ENCODE measurements around the gene PEX26.
"Not testable (repeated sequence)": the region's sequence is repeated elsewhere in the genome, so short reads cannot be mapped to it uniquely, and the experiment has no call there.

Gene PEX26

GRCh38 chr22:18056161-18056666 lies 21.6 kb upstream of the PEX26 start:
- DNase-seq: peak in 45 of 58 donors; percentile 14 to 80 (median 46)

- peak in 5 of 58 donors; percentile 12 to 29 (median 14) for DNase-seq
Measured at GRCh38 chr22:18056807-18057474, 20.8 kb upstream of the PEX26 start.

- peak in 44 of 58 donors; percentile 8 to 82 (median 33) for DNase-seq
Measured at GRCh38 chr22:18057568-18058209, 20.1 kb upstream of the PEX26 start.

DNA sequence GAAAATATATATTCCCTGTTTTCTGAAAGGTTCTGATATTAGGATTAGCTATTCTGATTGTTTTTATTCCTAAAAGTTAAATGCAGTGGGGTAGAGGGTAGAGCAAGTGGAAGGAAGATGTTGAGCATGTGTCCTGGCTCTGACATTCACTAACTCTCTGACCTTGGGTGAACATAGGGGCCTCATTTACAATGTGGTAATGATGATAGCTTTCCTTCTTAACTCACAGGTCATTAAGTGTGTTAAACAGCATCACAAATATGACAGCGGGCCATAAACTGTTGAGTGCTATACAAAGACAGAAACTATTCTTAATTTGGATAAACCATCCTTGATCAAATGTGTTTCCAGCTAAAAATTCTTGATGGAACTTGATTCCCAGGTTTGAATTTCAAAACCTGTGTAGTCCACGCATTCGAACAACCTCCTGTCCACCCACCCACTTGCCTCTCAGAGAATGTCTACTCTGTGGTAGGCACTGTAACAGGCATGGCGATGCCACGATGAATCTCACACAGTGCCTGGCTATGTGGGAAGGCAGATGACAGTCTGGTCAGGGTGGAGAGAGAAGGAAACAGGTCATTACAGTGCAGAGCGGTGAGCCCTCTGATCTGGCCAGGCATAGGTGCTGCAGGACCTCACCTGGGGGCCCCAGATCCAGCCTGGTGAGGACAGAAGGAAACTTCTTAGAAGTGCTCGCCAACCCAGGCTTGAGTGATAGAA lies 19.3 kb upstream of the PEX26 start:
- no peak for DNase-seq

DNA sequence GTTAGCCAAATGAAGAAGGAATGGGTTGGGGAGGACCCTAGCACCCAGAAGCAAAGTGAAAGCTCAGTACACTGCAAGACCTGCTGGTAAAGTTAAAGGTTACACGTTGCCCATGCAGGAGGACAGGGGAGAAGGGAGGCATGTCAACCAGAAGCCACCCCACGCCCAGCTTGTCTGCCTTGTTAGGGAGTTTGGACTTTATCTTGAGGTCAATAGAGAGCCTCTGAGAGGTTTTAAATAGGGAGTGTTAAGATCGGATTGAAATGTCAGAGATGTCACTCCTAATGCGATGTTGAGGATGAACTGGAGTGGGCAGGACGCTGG lies 18.7 kb upstream of the PEX26 start:
- no peak for DNase-seq

DNA sequence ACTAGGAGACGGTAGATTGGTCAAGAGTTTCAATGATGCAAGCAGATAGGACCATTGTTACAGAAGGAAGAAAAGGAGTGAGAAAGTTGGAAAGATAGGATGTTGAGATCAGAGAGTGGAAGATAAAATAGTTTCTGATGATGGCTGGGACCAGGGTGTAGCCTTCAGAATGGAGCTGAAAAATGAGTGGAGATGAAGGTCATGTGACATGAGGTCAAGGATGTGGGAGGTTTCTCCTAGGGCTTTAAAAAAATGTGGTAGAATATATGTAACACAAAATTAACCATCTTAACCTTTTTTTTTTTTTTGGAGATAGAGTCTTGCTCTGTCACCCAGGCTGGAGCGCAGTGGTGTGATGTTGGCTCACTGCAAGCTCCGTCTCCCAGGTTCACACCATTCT lies 18.3 kb upstream of the PEX26 start:
- no peak for DNase-seq

- DNase-seq: no peak
Measured at GRCh38 chr22:18059991-18060390, 17.8 kb upstream of the PEX26 start.

- no peak for DNase-seq
Measured at GRCh38 chr22:18060646-18061620, 16.9 kb upstream of the PEX26 start.

GRCh38 chr22:18062421-18062820 lies 15.4 kb upstream of the PEX26 start:
- no peak for DNase-seq

DNA sequence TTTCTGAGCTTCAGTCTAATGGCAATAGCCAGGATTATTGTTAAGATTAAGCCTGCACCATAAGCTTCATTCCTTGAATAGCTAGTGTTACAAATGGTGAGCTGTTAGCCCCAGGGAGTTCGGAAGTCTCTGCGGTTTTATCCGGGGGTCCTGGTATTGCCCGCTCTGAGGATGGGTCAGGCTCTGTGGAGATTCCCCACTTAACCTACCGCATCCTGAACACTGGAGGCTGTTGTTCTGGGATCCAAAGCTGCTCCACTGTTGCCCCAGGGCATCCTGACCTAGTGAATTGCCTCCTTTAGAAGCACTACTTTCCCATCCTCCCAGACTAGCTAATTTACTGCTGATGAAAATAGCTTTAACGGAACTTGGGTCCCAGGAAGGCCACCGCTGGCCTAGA lies 14.5 kb upstream of the PEX26 start:
- no peak for DNase-seq

- DNase-seq: not testable (repeated sequence)
Measured at GRCh38 chr22:18063715-18064114, 14.1 kb upstream of the PEX26 start.

DNA sequence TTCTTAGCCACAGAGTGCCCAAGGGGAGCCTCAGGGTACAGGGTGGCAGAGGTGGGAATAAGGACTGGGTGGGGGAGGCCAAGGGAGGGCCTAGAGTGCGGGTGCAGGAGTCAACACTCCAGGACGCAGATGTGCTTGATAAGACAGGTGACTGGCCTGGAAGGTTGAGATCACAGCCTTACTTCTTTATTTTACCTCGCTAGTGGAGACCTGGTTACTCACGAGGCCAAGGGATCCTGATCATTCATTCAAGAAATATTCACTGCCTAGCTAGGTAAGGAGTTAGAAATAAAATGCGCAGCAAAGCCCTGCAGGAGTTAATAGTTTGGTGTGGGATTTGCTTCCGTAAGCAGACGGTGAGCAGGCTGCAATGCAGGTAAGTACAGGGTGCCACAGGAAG lies 13.2 kb upstream of the PEX26 start:
- no peak for DNase-seq

DNA sequence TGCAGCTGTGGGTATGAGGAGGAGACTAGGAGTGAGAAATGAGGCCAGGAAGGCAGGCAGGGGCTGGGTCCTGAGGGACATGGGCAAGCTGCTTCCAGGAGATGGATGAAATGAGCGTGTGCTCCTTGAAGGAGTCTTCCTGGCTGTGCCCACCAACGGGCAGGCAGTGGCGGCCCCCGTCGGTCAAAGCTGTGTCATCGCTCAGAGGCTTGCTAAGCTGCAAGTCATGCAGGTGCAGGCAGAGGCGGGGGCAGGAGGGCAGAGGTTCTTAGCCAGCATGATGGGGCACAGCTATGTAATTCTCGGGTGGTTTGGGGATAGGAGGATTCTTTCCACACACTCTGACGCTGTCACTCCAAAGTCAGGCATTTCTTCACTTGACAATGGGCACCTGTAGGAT lies 12.5 kb upstream of the PEX26 start:
- DNase-seq: no peak

DNA sequence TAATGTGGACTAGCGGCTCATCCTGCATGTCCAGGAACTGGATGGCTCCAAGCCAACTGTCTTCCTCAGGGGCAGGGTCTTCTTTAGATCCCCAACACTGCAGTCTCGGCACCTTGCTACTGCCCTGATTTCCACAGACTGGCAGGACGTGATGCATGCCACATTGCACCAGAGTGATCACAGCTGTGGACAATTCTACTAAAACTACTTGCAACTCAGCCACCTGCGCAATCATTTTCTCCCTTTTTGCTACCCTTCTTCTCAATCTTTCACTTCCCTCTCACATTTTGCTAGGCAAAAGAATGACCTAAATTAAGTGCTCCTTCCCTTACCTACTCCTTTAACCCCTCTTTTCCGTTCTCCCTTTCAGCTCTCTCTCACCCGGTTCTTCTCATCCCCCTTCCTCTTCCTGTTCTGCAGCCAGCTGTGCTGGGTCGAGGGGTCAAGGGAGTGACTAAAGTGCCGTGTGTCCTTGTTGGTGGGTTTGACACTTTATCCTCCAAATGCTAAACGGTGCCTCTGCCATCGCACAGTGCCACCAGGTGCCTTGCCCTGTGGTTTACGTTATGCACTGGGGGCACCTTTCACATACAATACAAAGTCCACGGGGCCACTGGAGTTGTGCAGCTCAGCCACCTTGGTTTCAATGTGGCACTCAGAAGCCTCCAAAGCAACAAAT lies 11.5 kb upstream of the PEX26 start:
- DNase-seq: no peak

DNA sequence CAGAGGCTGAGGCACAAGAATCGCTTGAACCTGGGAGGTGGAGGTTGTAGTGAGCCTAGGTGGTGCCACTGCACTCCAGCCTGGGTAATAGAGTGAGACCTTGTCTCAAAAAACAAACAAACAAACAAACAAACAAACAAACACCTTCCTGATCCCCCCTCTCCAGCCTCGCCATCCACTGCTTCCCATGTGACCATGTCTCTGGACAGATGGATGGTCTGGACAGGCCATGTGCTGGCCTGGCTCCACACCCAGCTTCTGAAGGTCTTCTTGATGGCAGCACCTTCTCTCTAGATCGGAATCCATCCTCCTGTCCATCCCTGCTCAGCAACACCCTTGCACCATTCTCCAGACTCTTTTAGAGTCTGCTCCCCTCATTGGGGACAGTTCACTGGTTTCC lies 10.7 kb upstream of the PEX26 start:
- DNase-seq: no peak

DNA sequence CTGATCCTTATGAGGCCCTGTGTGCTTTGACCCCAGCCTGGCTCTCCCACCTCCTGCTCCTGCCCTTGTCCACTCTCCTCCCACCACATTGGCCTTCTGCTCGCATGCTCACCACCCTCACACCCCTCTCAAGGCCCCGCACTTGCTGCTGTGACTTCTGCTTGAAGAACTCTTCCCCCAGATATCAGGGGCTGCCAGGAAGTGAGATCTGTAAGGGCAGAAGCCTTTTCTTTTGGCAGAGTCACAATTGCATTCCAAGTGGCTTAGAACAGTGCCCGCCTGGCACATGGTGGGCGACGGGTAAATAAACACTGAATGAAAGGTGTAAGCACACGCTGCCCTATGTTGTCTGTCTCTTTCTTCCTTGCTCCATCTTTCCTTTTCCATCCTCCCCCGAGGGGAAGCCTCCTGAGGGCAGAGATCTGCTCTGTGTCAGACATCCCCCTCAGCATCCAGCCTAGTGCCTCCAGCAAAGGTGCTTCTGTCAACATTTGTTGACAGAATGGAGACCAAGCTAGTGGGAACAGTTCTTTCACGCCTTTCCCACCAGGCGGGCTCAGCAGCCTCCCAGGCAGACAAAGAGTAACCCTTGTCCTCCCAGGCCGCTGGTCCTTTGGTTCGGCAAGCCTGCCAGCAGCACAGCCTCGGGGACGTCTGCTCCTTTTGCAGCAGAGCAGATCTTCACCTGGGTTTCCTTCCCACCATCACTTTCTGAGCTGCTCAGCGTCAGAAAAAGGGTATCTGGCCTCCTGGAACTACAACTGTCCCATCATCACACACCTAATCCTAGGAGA lies 10.0 kb upstream of the PEX26 start:
- DNase-seq: no peak

DNA sequence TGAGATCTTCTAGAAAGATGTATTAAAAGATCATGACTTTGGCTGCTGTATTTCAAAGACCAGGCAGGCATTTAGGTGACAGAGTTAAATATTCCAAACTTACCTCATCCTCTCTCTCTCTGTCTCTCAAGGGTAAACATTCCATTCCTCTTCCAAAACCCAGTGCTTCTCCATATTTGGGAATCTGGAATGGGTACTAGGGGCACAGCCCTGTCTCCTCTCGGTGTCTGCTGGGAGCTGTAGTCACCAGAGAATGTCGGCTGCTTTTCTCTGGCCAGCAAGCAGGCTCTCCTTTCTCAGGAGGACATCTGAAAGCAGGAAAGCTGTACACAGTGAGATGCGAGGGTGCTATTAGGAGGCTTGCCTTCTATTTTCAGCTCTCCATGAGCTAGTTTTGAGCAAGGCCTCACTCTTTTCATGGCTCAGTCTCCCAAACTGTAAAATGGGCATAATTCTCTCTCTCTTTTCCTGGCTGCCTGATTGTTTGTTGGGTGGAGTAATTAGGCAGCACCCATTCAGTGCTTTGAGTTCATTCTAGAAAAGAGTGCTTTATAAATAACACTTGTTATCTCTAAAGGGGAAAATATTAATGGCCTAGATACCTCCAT lies 9.3 kb upstream of the PEX26 start:
- DNase-seq: no peak

GRCh38 chr22:18069041-18069440 lies 8.7 kb upstream of the PEX26 start:
- DNase-seq: no peak

DNA sequence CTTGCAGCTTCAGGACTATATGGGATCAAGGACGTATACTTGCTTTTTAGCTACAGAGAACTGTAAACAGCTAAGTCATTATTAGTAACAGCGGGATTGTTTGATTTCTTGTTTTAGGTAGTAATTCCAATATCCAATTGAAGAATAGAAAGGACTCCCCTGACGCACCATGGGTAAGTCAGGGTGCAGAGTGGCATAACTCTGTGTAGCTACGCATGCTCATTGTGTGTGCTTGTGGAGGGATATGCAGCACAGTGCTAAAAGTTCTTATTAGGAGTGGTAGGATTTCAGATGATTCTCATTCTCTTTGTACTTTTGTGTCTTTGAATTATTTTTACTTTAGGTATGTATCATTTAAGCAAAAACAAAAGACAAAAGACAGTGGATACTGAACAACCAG lies 7.7 kb upstream of the PEX26 start:
- no peak for DNase-seq

Measured in anterior cingulate cortex (tissue), 58 donors.